SK-N-SH treated with all-trans-retinoic acid at 6 μM for 48 hours (cell line): ENCODE measurements around the gene ARFGAP3.

Experiments used
- ESRRG ChIP-seq: fragments of 250-450 bp; sonication (Bioruptor Pico); IDR thresholded peaks from 2 replicates; pipeline ENCODE4 v1.6.1; 2021; ENCODE audit warnings: mild to moderate bottlenecking
- GLIS3 ChIP-seq: fragments of 250-450 bp; sonication (Bioruptor Pico); IDR thresholded peaks from 2 replicates; pipeline ENCODE4 v1.5.0; 2020; ENCODE audit warnings: mild to moderate bottlenecking, moderate library complexity
- ZFP3 ChIP-seq: fragments of 250-450 bp; sonication (Bioruptor Pico); IDR thresholded peaks from 2 replicates; pipeline ENCODE4 v1.5.0; 2020; ENCODE audit warnings: mild to moderate bottlenecking, moderate library complexity
- ZNF70 ChIP-seq: fragments of 450-650 bp; formaldehyde crosslinking; IDR thresholded peaks from 2 replicates; pipeline ENCODE4 v1.5.0; 2020; ENCODE audit warnings: mild to moderate bottlenecking, moderate library complexity

GRCh38 chr22:42830161-42830560, 26.9 kb downstream of the ARFGAP3 start:
- TF ChIP-seq ZNF70 (CRISPR knock-in tag), result no peak
- TF ChIP-seq ZFP3 (CRISPR knock-in tag), result no peak
- TF ChIP-seq GLIS3 (CRISPR knock-in tag), result no peak
- TF ChIP-seq ESRRG (CRISPR knock-in tag), result no peak
